Heart right ventricle (tissue), 16 donors: ENCODE data around the gene PIM3. TPM values are rescaled to one million over a fixed set of nuclear protein-coding genes. Genes with fewer than 3 reads are reported as not detected.

Experiments
- ATAC-seq, 8 donors: fragments of 200-7000 bp; cut with Tn5 transposase; one replicate each; pipeline ENCODE4 v1.9.1; 2020; ENCODE audit warnings: mild to moderate bottlenecking in 8 of 8, moderate library complexity in 8 of 8, moderate number of reproducible peaks in 1 of 8
- DNase-seq, 2 donors: peaks; one replicate each; pipeline ENCODE4 v3.0.0-alpha.2; 2020
- H3K27ac ChIP-seq, 10 donors: fragments of 200-600 bp; sonication (generic) in 2 of 10; one replicate each; pipeline versions ENCODE4 v1.5.0 to v1.8.0; 2020 to 2022; ENCODE audit warnings: mild to moderate bottlenecking in 3 of 10
- H3K27me3 ChIP-seq, 7 donors: fragments of 200-600 bp; one replicate each; pipeline ENCODE4 v1.8.0; 2021 to 2022; ENCODE audit warnings: mild to moderate bottlenecking in 2 of 7
- H3K36me3 ChIP-seq, 9 donors: fragments of 200-600 bp; sonication (generic) in 1 of 9; one replicate each; pipeline versions ENCODE4 v1.5.0 to v1.8.0; 2020 to 2022; ENCODE audit warnings: mild to moderate bottlenecking in 2 of 9
- H3K4me1 ChIP-seq, 9 donors: fragments of 200-600 bp; sonication (generic) in 1 of 9; one replicate each; pipeline versions ENCODE4 v1.5.0 to v1.8.0; 2020 to 2022; ENCODE audit warnings: mild to moderate bottlenecking in 4 of 9
- H3K4me3 ChIP-seq, 10 donors: fragments of 200-600 bp; sonication (generic) in 2 of 10; one replicate each; pipeline versions ENCODE4 v1.5.0 to v1.8.0; 2020 to 2022; ENCODE audit warnings: mild to moderate bottlenecking in 7 of 10, moderate library complexity in 2 of 10
- H3K9me3 ChIP-seq, 11 donors: fragments of 200-600 bp in 10 of 11; sonication (generic) in 2 of 11; one replicate each; pipeline versions ENCODE4 v1.5.0 to v1.8.0; 2013 to 2022; ENCODE audit warnings: mild to moderate bottlenecking in 2 of 11, control low read depth in 1 of 11, moderate library complexity in 1 of 11
- WGBS, 2 donors: extraction: QIAGEN DNeasy Blood & Tissue Kit; methylation state at CpG; one replicate each; pipeline ENCODE4 v1.1.7; 2013; ENCODE audit warnings: inconsistent platforms in 1 of 2; 5-methylcytosine and 5-hydroxymethylcytosine counted together
- intact Hi-C, 10 donors: fragments of 100-400 bp; cut with DNase I; formaldehyde crosslinking; loops; one replicate each; pipeline versions ENCODE4 v1.11.1 to v1.14.2; 2022
- polyA plus RNA-seq, 2 donors: library from polyadenylated mRNA; stranded (reverse); fragments of 200-250 nt; gene quantifications; one replicate each; pipeline ENCODE4 v1.2.3, GENCODE V29; 2013
- total RNA-seq, 10 donors: library from RNA; stranded (reverse); fragmentation: NEBNext Ultra II Directional in 3 of 10; extraction: Animal tissue kit (Norgen Biotek cat#: 25700) in 3 of 10; gene quantifications; one replicate each; pipeline versions ENCODE4 v1.2.1 to v1.2.4, GENCODE V29; 2021 to 2023
- TF ChIP-seq, protein P1 (sequence below), 9 donors: fragments of 200-600 bp; sonication (generic) in 2 of 9; IDR thresholded peaks; one replicate each; pipeline versions ENCODE4 v1.5.0 to v1.8.0; 2021 to 2022; ENCODE audit warnings: antibody characterized with exemption in 9 of 9, mild to moderate bottlenecking in 5 of 9, moderate library complexity in 1 of 9
- donor health status: Arrhythmogenic right ventricular cardiomyopathy.
- donor health status: ischemic (EF 13 %, LVEDD 7.1; RV severe dilation, severe dysfunction).
- donor health status: healthy with polysubstance abuse.
- donor health status: DM: no; HTN: yes; CAD: no.
- donor health status: DM: no; HTN: no; CAD: no.
- donor health status: ischemic (EF 25% LVEDD 6.9; RV normal size, moderate dysfunction).
- donor health status: ischemic (EF 25% LVEDD 5.7; RV mildly dilated, moderate dysfunction).
- donor health status: healthy.
- donor health status: DM: yes; HTN: yes; CAD: no.
- donor health status: Ischemic cardiomyopathy.
- donor health status: ischemic (EF 35%, LVEDD 5.7; RV mildly dilated, moderate dysfunction).
- donor health status: nonischemic (EF 11% LVEDD 7.7; RV severe dilation, severe dysfunction).
- donor health status: DM: yes; HTN: yes; CAD: no.
- donor health status: PGD.
- donor health status: ischemic (EF 29% LVEDD 5.4; RV normal size, mild dysfunction).
- donor health status: nonischemic (EF 23%, LVEDD 6.1; RV moderate dilation, normal function).

Gene PIM3
- total and polyA plus RNA-seq, 12 donors, result 27.4 to 81.6 (median 43.7) TPM

GRCh38 chr22:49964136-49965090 is 3.8 kb downstream of the PIM3 start:
- intact Hi-C loops, result loop anchor here in 1 of 10 donors (5.0 kb wide), 1 partner anchor 32 kb away; no protein-coding TSS in a partner anchor

GRCh38 chr22:49965091-49966040 is 4.8 kb downstream of the PIM3 start:
- Histone ChIP-seq H3K9me3 (no peaks in the 10 kb centered on the region), H3K27me3 (no peaks in the 10 kb centered on the region), H3K4me1 (peaks cover 44 to 77% (median 67%) of the 10 kb centered on the region in 9 donors), H3K27ac (peak overlapping the region in 9 of 10 donors; percentile 71 to 99 (median 98)), H3K36me3 (peaks cover 0 to 45% (median 17%) of the 10 kb centered on the region in 9 donors), H3K4me3 (peak overlapping the region in 2 of 10 donors; percentile 88 to 97)
- intact Hi-C loops, result loop anchor here in 1 of 10 donors (5.0 kb wide), 1 partner anchor 33 kb away; no protein-coding TSS in a partner anchor
- 82 to 84% methylated on average over 22 of the region's 22 CpGs for WGBS, 2 donors
- no peak for ATAC-seq
- TF ChIP-seq, protein P1, sequence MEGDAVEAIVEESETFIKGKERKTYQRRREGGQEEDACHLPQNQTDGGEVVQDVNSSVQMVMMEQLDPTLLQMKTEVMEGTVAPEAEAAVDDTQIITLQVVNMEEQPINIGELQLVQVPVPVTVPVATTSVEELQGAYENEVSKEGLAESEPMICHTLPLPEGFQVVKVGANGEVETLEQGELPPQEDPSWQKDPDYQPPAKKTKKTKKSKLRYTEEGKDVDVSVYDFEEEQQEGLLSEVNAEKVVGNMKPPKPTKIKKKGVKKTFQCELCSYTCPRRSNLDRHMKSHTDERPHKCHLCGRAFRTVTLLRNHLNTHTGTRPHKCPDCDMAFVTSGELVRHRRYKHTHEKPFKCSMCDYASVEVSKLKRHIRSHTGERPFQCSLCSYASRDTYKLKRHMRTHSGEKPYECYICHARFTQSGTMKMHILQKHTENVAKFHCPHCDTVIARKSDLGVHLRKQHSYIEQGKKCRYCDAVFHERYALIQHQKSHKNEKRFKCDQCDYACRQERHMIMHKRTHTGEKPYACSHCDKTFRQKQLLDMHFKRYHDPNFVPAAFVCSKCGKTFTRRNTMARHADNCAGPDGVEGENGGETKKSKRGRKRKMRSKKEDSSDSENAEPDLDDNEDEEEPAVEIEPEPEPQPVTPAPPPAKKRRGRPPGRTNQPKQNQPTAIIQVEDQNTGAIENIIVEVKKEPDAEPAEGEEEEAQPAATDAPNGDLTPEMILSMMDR (IDR thresholded peaks at IDR 0.05), result no peak
- DNase-seq, result peak in 1 of 2 donors; percentile 22

More at GRCh38 chr22:49964136-49965090, 3.8 kb downstream of the PIM3 start:
- Histone ChIP-seq H3K9me3 (no peaks in the 10 kb centered on the region), H3K36me3 (peaks cover 0 to 45% (median 17%) of the 10 kb centered on the region in 9 donors), H3K27me3 (no peaks in the 10 kb centered on the region), H3K4me3 (peak overlapping the region in 8 of 10 donors; percentile 82 to 97 (median 92)), H3K27ac (peak overlapping the region in 9 of 10 donors; percentile 49 to 99 (median 98)), H3K4me1 (peaks cover 49 to 78% (median 70%) of the 10 kb centered on the region in 9 donors)
- TF ChIP-seq, protein P1 (IDR thresholded peaks at IDR 0.05), result no peak
- DNase-seq (peak; percentile 9 to 17), ATAC-seq (no peak)
- 43 to 53% methylated on average over 19 of the region's 19 CpGs for WGBS, 2 donors

DNA sequence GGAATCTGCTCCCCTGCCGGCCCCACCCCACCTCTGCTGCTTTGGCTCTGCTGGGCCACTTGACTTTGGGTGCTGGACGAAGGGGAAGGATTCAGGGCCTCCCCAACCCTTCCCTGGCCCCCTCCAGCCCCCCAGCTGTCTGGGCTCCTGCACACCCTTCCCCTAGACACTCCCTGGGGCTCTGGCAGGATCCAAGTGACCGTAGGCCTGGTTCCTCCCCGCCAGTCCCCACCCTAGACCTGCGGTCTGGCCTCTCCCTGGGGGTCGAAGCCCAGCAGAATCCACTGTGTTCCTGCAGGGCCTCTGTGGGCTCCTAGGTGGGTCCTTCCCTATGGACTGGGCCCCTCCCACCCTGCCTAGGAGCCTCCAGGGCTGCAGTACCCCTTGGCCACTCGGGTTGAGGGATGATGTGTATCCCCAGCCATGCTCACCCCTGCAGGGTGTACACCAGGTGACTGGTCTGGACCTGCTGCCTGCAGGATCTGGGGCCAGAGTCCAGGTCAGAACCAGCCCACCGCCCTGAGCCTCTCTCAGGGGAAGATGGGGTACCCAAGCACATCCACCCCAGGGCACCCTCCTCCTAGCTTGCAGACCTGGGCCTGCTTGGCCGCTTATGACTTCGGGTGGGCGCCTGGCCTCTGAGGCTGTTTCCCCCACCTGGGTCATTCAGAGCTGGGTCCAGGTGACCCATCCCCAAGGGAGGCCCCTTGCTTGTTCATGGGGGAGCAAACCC is 5.6 kb downstream of the PIM3 start:
- intact Hi-C loops, result loop anchor here in 1 of 10 donors (5.0 kb wide), 1 partner anchor 34 kb away; no protein-coding TSS in a partner anchor
- peaks cover 44 to 86% (median 75%) of the 10 kb centered on the region in 9 donors for H3K4me1 ChIP-seq
- WGBS, 2 donors, result 75 to 76% methylated on average over 11 of the region's 11 CpGs

More for the DNA sequence above, 5.6 kb downstream of the PIM3 start:
- no peak overlapping the region for H3K4me3 ChIP-seq
- peak overlapping the region in 9 of 10 donors; percentile 71 to 99 (median 98) for H3K27ac ChIP-seq
- TF ChIP-seq, protein P1 (IDR thresholded peaks at IDR 0.05), result no peak
- ATAC-seq, result no peak
- no peaks in the 10 kb centered on the region for H3K9me3 ChIP-seq
- H3K27me3 ChIP-seq, result no peaks in the 10 kb centered on the region
- DNase-seq, result peak in 1 of 2 donors; percentile 9
- H3K36me3 ChIP-seq, result peaks cover 0 to 44% (median 17%) of the 10 kb centered on the region in 9 donors
